T-helper 2 cell treated with Interferon-gamma antibody and Interleukin-4, amounts not matched to agents 5 μg/mL and 100 μg/mL, for 36 hours (primary cell): ENCODE results near the gene BLCAP.

Source experiments
- DNase-seq: peaks from one replicate; pipeline ENCODE4 v3.0.0; 2021; ENCODE audit warnings: low spot score
- H3K27ac Mint-ChIP-seq: one replicate; pipeline ENCODE4 v1.8.0; 2021; ENCODE audit warnings: mild to moderate bottlenecking, mixed read lengths
- H3K27me3 Mint-ChIP-seq: one replicate; pipeline ENCODE4 v1.8.0; 2021; ENCODE audit warnings: low read depth, mixed read lengths
- H3K36me3 Mint-ChIP-seq: one replicate; pipeline ENCODE4 v1.8.0; 2021; ENCODE audit warnings: low read depth, mixed read lengths
- H3K4me1 Mint-ChIP-seq: one replicate; pipeline ENCODE4 v1.8.0; 2021; ENCODE audit warnings: low read depth, mixed read lengths
- H3K4me3 Mint-ChIP-seq: one replicate; pipeline ENCODE4 v1.8.0; 2022; ENCODE audit warnings: mild to moderate bottlenecking, moderate library complexity, mixed read lengths
- H3K9me3 Mint-ChIP-seq: one replicate; pipeline ENCODE4 v1.8.0; 2021; ENCODE audit warnings: mixed read lengths

BLCAP gene

GRCh38 chr20:37521061-37521771, 6.5 kb downstream of the BLCAP start, which contains the start of gene NNAT:
NNAT (plus strand) TSS chr20:37521250; CDS start chr20:37521332, 82 bp downstream.
- Mint-ChIP-seq H3K4me3 (peak within 1 kb of the TSS; percentile 47), H3K36me3 (peaks cover 2% of the 10 kb centered on the region), H3K27me3 (peaks cover 8% of the 10 kb centered on the region), H3K9me3 (no peaks in the 10 kb centered on the region), H3K27ac (no peak within 1 kb of the TSS), H3K4me1 (peaks cover 27% of the 10 kb centered on the region)
- DNase-seq = no peak

- peaks cover 21% of the 10 kb centered on the region for H3K4me1 Mint-ChIP-seq
- H3K27ac Mint-ChIP-seq = no peak overlapping the region
- DNase-seq = no peak
- no peaks in the 10 kb centered on the region for H3K9me3 Mint-ChIP-seq
- H3K27me3 Mint-ChIP-seq = peaks cover 8% of the 10 kb centered on the region
- peak overlapping the region; percentile 47 for H3K4me3 Mint-ChIP-seq
- peaks cover 2% of the 10 kb centered on the region for H3K36me3 Mint-ChIP-seq
These were observed 7.2 kb downstream of the BLCAP start for GRCh38 chr20:37520419-37520955.

GRCh38 chr20:37519508-37520418, 7.9 kb downstream of the BLCAP start:
- Mint-ChIP-seq H3K36me3 (peaks cover 2% of the 10 kb centered on the region), H3K9me3 (no peaks in the 10 kb centered on the region), H3K4me3 (no peak overlapping the region), H3K4me1 (peaks cover 14% of the 10 kb centered on the region), H3K27me3 (peaks cover 8% of the 10 kb centered on the region), H3K27ac (no peak overlapping the region)
- DNase-seq = no peak

- Mint-ChIP-seq H3K27ac (no peak overlapping the region), H3K4me3 (no peak overlapping the region), H3K4me1 (peaks cover 8% of the 10 kb centered on the region), H3K9me3 (no peaks in the 10 kb centered on the region), H3K27me3 (peaks cover 8% of the 10 kb centered on the region), H3K36me3 (peaks cover 4% of the 10 kb centered on the region)
- DNase-seq = no peak
These were observed 8.8 kb downstream of the BLCAP start for GRCh38 chr20:37518606-37519507.

- Mint-ChIP-seq H3K27me3 (peaks cover 8% of the 10 kb centered on the region), H3K4me3 (no peak overlapping the region), H3K9me3 (no peaks in the 10 kb centered on the region), H3K27ac (no peak overlapping the region), H3K36me3 (peaks cover 4% of the 10 kb centered on the region), H3K4me1 (peaks cover 8% of the 10 kb centered on the region)
- DNase-seq = no peak
These were observed 9.6 kb downstream of the BLCAP start for GRCh38 chr20:37518059-37518458.

GRCh38 chr20:37516811-37517750, 10.6 kb downstream of the BLCAP start:
- Mint-ChIP-seq H3K4me1 (peaks cover 8% of the 10 kb centered on the region), H3K36me3 (peaks cover 4% of the 10 kb centered on the region), H3K27me3 (peaks cover 8% of the 10 kb centered on the region), H3K27ac (no peak overlapping the region), H3K9me3 (no peaks in the 10 kb centered on the region), H3K4me3 (no peak overlapping the region)
- no peak for DNase-seq

GRCh38 chr20:37515876-37516275, 11.8 kb downstream of the BLCAP start:
- Mint-ChIP-seq H3K4me3 (no peak overlapping the region), H3K36me3 (peaks cover 4% of the 10 kb centered on the region), H3K27me3 (peaks cover 5% of the 10 kb centered on the region), H3K4me1 (peaks cover 8% of the 10 kb centered on the region), H3K27ac (no peak overlapping the region), H3K9me3 (no peaks in the 10 kb centered on the region)
- no peak for DNase-seq

- DNase-seq = no peak
- Mint-ChIP-seq H3K27ac (no peak overlapping the region), H3K4me1 (peaks cover 4% of the 10 kb centered on the region), H3K4me3 (no peak overlapping the region), H3K27me3 (no peaks in the 10 kb centered on the region), H3K9me3 (no peaks in the 10 kb centered on the region), H3K36me3 (peaks cover 4% of the 10 kb centered on the region)
These were observed 13.8 kb downstream of the BLCAP start for GRCh38 chr20:37513779-37514359.

GRCh38 chr20:37511610-37512275, 15.9 kb downstream of the BLCAP start:
- Mint-ChIP-seq H3K9me3 (no peaks in the 10 kb centered on the region), H3K27me3 (no peaks in the 10 kb centered on the region), H3K27ac (no peak overlapping the region), H3K4me3 (no peak overlapping the region), H3K4me1 (no peaks in the 10 kb centered on the region), H3K36me3 (peaks cover 2% of the 10 kb centered on the region)
- no peak for DNase-seq

- H3K27ac Mint-ChIP-seq = no peak overlapping the region
- H3K9me3 Mint-ChIP-seq = no peaks in the 10 kb centered on the region
- DNase-seq = no peak
- H3K36me3 Mint-ChIP-seq = peaks cover 2% of the 10 kb centered on the region
- no peaks in the 10 kb centered on the region for H3K27me3 Mint-ChIP-seq
- H3K4me3 Mint-ChIP-seq = no peak overlapping the region
- no peaks in the 10 kb centered on the region for H3K4me1 Mint-ChIP-seq
These were observed 17.4 kb downstream of the BLCAP start for GRCh38 chr20:37510226-37510625.

- H3K4me1 Mint-ChIP-seq = no peaks in the 10 kb centered on the region
- DNase-seq = no peak
- H3K9me3 Mint-ChIP-seq = no peaks in the 10 kb centered on the region
- no peak overlapping the region for H3K27ac Mint-ChIP-seq
- no peaks in the 10 kb centered on the region for H3K27me3 Mint-ChIP-seq
- no peak overlapping the region for H3K4me3 Mint-ChIP-seq
- no peaks in the 10 kb centered on the region for H3K36me3 Mint-ChIP-seq
These were observed 21.4 kb downstream of the BLCAP start for GRCh38 chr20:37506152-37506725.
